K562 (cell line): ENCODE data around the gene ORAI1. TPM values are rescaled to one million over a fixed set of nuclear protein-coding genes. Genes with fewer than 3 reads are reported as not detected.

Experiments used
- polyA plus RNA-seq, 8 experiments: library from polyadenylated mRNA; depleted of rRNA in 4 of 8; stranded (reverse) in 5 of 8; unstranded in 3 of 8; fragments of >200 nt; fragmentation: Nextera tagmentation in 2 of 8; fragmentation: Illumina TruSeq in 1 of 8; extraction: Ambion mirVana in 2 of 8; extraction: Trizol in 1 of 8; gene quantifications; 2 replicates each; pipeline versions ENCODE4 v1.2.1 to v1.2.3, GENCODE V29; 2011 to 2014; ENCODE audit warnings: inconsistent platforms in 1 of 8, missing spikeins in 1 of 8
- small RNA-seq: library from RNA; depleted of rRNA; stranded (forward); fragments of <200 nt; gene quantifications from one replicate; pipeline ENCODE3, GENCODE V24; 2014
- total RNA-seq, 7 experiments: library from RNA; depleted of rRNA in 6 of 7; stranded (reverse); fragments of >200 nt in 6 of 7; fragmentation: Illumina TruSeq in 2 of 7; extraction: Trizol in 2 of 7; gene quantifications; 2 replicates each; pipeline versions ENCODE4 v1.2.1 to v1.2.3, GENCODE V29; 2011 to 2021; ENCODE audit warnings: low replicate concordance in 1 of 7

Gene ORAI1
- total and polyA plus RNA-seq, 9 of the 15 experiments (the other 6 are each of a cell fraction or from before 2014, with no cell fraction given) = 2.6 to 23.8 (median 9.3) TPM

Small RNA genes within 50 kb of the gene (small RNA-seq; reads per million reads assigned to genes)
- not detected for gene RNU6-1004P

Other genes with a start within 250 kb of the ORAI1 start
- 68.8 and 120 TPM in 2 replicates for gene RNF34, start 226.4 kb upstream of the ORAI1 start, total RNA-seq (2014; rRNA removed)
- gene RNF34, start 226.4 kb upstream of the ORAI1 start, total RNA-seq (2014; rRNA removed; fragmentation: Illumina TruSeq; extraction: Trizol) = 47.1 and 48.9 TPM in 2 replicates
- 60.6 and 60.9 TPM in 2 replicates for gene RNF34, start 226.4 kb upstream of the ORAI1 start, total RNA-seq (2015; rRNA removed; fragmentation: Illumina TruSeq; extraction: Trizol)
- gene RNF34, start 226.4 kb upstream of the ORAI1 start, total RNA-seq (2021) = 42.4 and 47.1 TPM in 2 replicates
- 41.7 and 51.0 TPM in 2 replicates for gene RNF34, start 226.4 kb upstream of the ORAI1 start, polyA plus RNA-seq (2011; rRNA removed)
- gene RNF34, start 226.4 kb upstream of the ORAI1 start, polyA plus RNA-seq (2014; fragmentation: Illumina TruSeq; extraction: Trizol) = 52.0 and 54.1 TPM in 2 replicates
- gene RNF34, start 226.4 kb upstream of the ORAI1 start, polyA plus RNA-seq (2014; fragmentation: Nextera tagmentation; extraction: Ambion mirVana) = 10 to 100 TPM; 65.4 to 88.9 TPM
- gene RNF34, start 226.4 kb upstream of the ORAI1 start, polyA plus RNA-seq (2014; rRNA removed) = 47.2 and 48.4 TPM in 2 replicates
- gene KDM2B, start 45.5 kb upstream of the ORAI1 start, total RNA-seq (2014; rRNA removed) = 29.3 and 37.4 TPM in 2 replicates
- 19.9 and 20.7 TPM in 2 replicates for gene KDM2B, start 45.5 kb upstream of the ORAI1 start, total RNA-seq (2014; rRNA removed; fragmentation: Illumina TruSeq; extraction: Trizol)
- 22.5 and 23.0 TPM in 2 replicates for gene KDM2B, start 45.5 kb upstream of the ORAI1 start, total RNA-seq (2015; rRNA removed; fragmentation: Illumina TruSeq; extraction: Trizol)
- 46.8 and 50.5 TPM in 2 replicates for gene KDM2B, start 45.5 kb upstream of the ORAI1 start, total RNA-seq (2021)
- 17.8 and 29.3 TPM in 2 replicates for gene KDM2B, start 45.5 kb upstream of the ORAI1 start, polyA plus RNA-seq (2011; rRNA removed)
- 29.2 and 41.2 TPM in 2 replicates for gene KDM2B, start 45.5 kb upstream of the ORAI1 start, polyA plus RNA-seq (2014; fragmentation: Illumina TruSeq; extraction: Trizol)
- 1 to 10 TPM; 7.4 to 9.1 TPM for gene KDM2B, start 45.5 kb upstream of the ORAI1 start, polyA plus RNA-seq (2014; fragmentation: Nextera tagmentation; extraction: Ambion mirVana)
- 29.4 and 33.6 TPM in 2 replicates for gene KDM2B, start 45.5 kb upstream of the ORAI1 start, polyA plus RNA-seq (2014; rRNA removed)
- 0.09 and 0.12 TPM in 2 replicates for gene MORN3, start 43.1 kb downstream of the ORAI1 start, total RNA-seq (2014; rRNA removed)
- 0.22 and 0.26 TPM in 2 replicates for gene MORN3, start 43.1 kb downstream of the ORAI1 start, total RNA-seq (2014; rRNA removed; fragmentation: Illumina TruSeq; extraction: Trizol)
- gene MORN3, start 43.1 kb downstream of the ORAI1 start, total RNA-seq (2015; rRNA removed; fragmentation: Illumina TruSeq; extraction: Trizol) = 0.11 TPM in 2 replicates
- 0.22 TPM in 2 replicates for gene MORN3, start 43.1 kb downstream of the ORAI1 start, total RNA-seq (2021)
- gene MORN3, start 43.1 kb downstream of the ORAI1 start, polyA plus RNA-seq (2011; rRNA removed) = 0.20 and 0.28 TPM in 2 replicates
- gene MORN3, start 43.1 kb downstream of the ORAI1 start, polyA plus RNA-seq (2014; fragmentation: Illumina TruSeq; extraction: Trizol) = 0.19 and 0.32 TPM in 2 replicates
- gene MORN3, start 43.1 kb downstream of the ORAI1 start, polyA plus RNA-seq (2014; fragmentation: Nextera tagmentation; extraction: Ambion mirVana) = under 1 TPM; 0.25 to 0.27 TPM
- gene MORN3, start 43.1 kb downstream of the ORAI1 start, polyA plus RNA-seq (2014; rRNA removed) = 0.12 and 0.15 TPM in 2 replicates
- 9.0 and 11.2 TPM in 2 replicates for gene TMEM120B, start 86.2 kb downstream of the ORAI1 start, total RNA-seq (2014; rRNA removed)
- gene TMEM120B, start 86.2 kb downstream of the ORAI1 start, total RNA-seq (2014; rRNA removed; fragmentation: Illumina TruSeq; extraction: Trizol) = 4.7 and 7.4 TPM in 2 replicates
- gene TMEM120B, start 86.2 kb downstream of the ORAI1 start, total RNA-seq (2015; rRNA removed; fragmentation: Illumina TruSeq; extraction: Trizol) = 6.5 and 7.0 TPM in 2 replicates
- 17.0 and 18.6 TPM in 2 replicates for gene TMEM120B, start 86.2 kb downstream of the ORAI1 start, total RNA-seq (2021)
- gene TMEM120B, start 86.2 kb downstream of the ORAI1 start, polyA plus RNA-seq (2011; rRNA removed) = 7.2 and 11.4 TPM in 2 replicates
- gene TMEM120B, start 86.2 kb downstream of the ORAI1 start, polyA plus RNA-seq (2014; fragmentation: Illumina TruSeq; extraction: Trizol) = 10.1 and 11.4 TPM in 2 replicates
- 1 to 10 TPM; 1.7 to 3.8 TPM for gene TMEM120B, start 86.2 kb downstream of the ORAI1 start, polyA plus RNA-seq (2014; fragmentation: Nextera tagmentation; extraction: Ambion mirVana)
- gene TMEM120B, start 86.2 kb downstream of the ORAI1 start, polyA plus RNA-seq (2014; rRNA removed) = 12.2 and 18.5 TPM in 2 replicates
- gene RHOF, start 167.2 kb downstream of the ORAI1 start, total RNA-seq (2014; rRNA removed) = 3.5 and 3.9 TPM in 2 replicates
- 3.1 and 3.9 TPM in 2 replicates for gene RHOF, start 167.2 kb downstream of the ORAI1 start, total RNA-seq (2014; rRNA removed; fragmentation: Illumina TruSeq; extraction: Trizol)
- gene RHOF, start 167.2 kb downstream of the ORAI1 start, total RNA-seq (2015; rRNA removed; fragmentation: Illumina TruSeq; extraction: Trizol) = 4.3 and 4.8 TPM in 2 replicates
- gene RHOF, start 167.2 kb downstream of the ORAI1 start, total RNA-seq (2021) = 10.1 and 10.4 TPM in 2 replicates
- 4.0 and 6.3 TPM in 2 replicates for gene RHOF, start 167.2 kb downstream of the ORAI1 start, polyA plus RNA-seq (2011; rRNA removed)
- gene RHOF, start 167.2 kb downstream of the ORAI1 start, polyA plus RNA-seq (2014; fragmentation: Illumina TruSeq; extraction: Trizol) = 4.3 and 5.4 TPM in 2 replicates
- under 1 TPM; 0.13 to 0.45 TPM for gene RHOF, start 167.2 kb downstream of the ORAI1 start, polyA plus RNA-seq (2014; fragmentation: Nextera tagmentation; extraction: Ambion mirVana)
- gene RHOF, start 167.2 kb downstream of the ORAI1 start, polyA plus RNA-seq (2014; rRNA removed) = 8.8 and 9.5 TPM in 2 replicates
- gene SETD1B, start 177.5 kb downstream of the ORAI1 start, total RNA-seq (2014; rRNA removed) = 2.9 and 4.7 TPM in 2 replicates
- gene SETD1B, start 177.5 kb downstream of the ORAI1 start, total RNA-seq (2014; rRNA removed; fragmentation: Illumina TruSeq; extraction: Trizol) = 0.99 and 1.4 TPM in 2 replicates
- 2.1 and 3.1 TPM in 2 replicates for gene SETD1B, start 177.5 kb downstream of the ORAI1 start, total RNA-seq (2015; rRNA removed; fragmentation: Illumina TruSeq; extraction: Trizol)
- gene SETD1B, start 177.5 kb downstream of the ORAI1 start, total RNA-seq (2021) = 23.6 and 26.6 TPM in 2 replicates
- 0.77 and 1.1 TPM in 2 replicates for gene SETD1B, start 177.5 kb downstream of the ORAI1 start, polyA plus RNA-seq (2011; rRNA removed)
- gene SETD1B, start 177.5 kb downstream of the ORAI1 start, polyA plus RNA-seq (2014; fragmentation: Illumina TruSeq; extraction: Trizol) = 6.1 and 10.6 TPM in 2 replicates
- gene SETD1B, start 177.5 kb downstream of the ORAI1 start, polyA plus RNA-seq (2014; fragmentation: Nextera tagmentation; extraction: Ambion mirVana) = 1 to 10 TPM in 1 of 2 experiments, under 1 TPM in 1; 0.48 to 2.3 TPM
- gene SETD1B, start 177.5 kb downstream of the ORAI1 start, polyA plus RNA-seq (2014; rRNA removed) = 6.9 and 7.1 TPM in 2 replicates
- 0.23 TPM in 1 of 2 replicates, not detected in the other for gene HPD, start 232.3 kb downstream of the ORAI1 start, total RNA-seq (2014; rRNA removed)
- not detected in 2 replicates for gene HPD, start 232.3 kb downstream of the ORAI1 start, total RNA-seq (2014; rRNA removed; fragmentation: Illumina TruSeq; extraction: Trizol)
- not detected in 2 replicates for gene HPD, start 232.3 kb downstream of the ORAI1 start, total RNA-seq (2015; rRNA removed; fragmentation: Illumina TruSeq; extraction: Trizol)
- 0.29 TPM in 2 replicates for gene HPD, start 232.3 kb downstream of the ORAI1 start, total RNA-seq (2021)
- gene HPD, start 232.3 kb downstream of the ORAI1 start, polyA plus RNA-seq (2011; rRNA removed) = 0.06 TPM in 1 of 2 replicates, not detected in the other
- not detected in 2 replicates for gene HPD, start 232.3 kb downstream of the ORAI1 start, polyA plus RNA-seq (2014; fragmentation: Illumina TruSeq; extraction: Trizol)
- gene HPD, start 232.3 kb downstream of the ORAI1 start, polyA plus RNA-seq (2014; fragmentation: Nextera tagmentation; extraction: Ambion mirVana) = under 1 TPM; 0.07 TPM
- 0.09 TPM in 1 of 2 replicates, not detected in the other for gene HPD, start 232.3 kb downstream of the ORAI1 start, polyA plus RNA-seq (2014; rRNA removed)